GM23248 (cell line): ENCODE data around the gene LILRB2. TPM values are rescaled to one million over a fixed set of nuclear protein-coding genes. Genes with fewer than 3 reads are reported as not detected.
"Not testable (repeated sequence)": the region's sequence is repeated elsewhere in the genome, so short reads cannot be mapped to it uniquely, and the experiment has no call there.

Experiments used
- DNase-seq: peaks from one replicate; pipeline ENCODE4 v3.0.0-alpha.2; 2015
- H2AFZ ChIP-seq: fragments of 200-600 bp; sonication (generic); 2 replicates; pipeline ENCODE4 v1.6.1; 2016; ENCODE audit warnings: antibody characterized with exemption
- H3F3A ChIP-seq: fragments of 200-600 bp; sonication (generic); 2 replicates; pipeline ENCODE4 v1.6.1; 2016; ENCODE audit warnings: mild to moderate bottlenecking, antibody characterized with exemption, mixed run types; ENCODE audit not compliant: insufficient read depth
- H3K27ac ChIP-seq: fragments of 200-600 bp; sonication (generic); 2 replicates; pipeline ENCODE4 v1.5.1; 2016; ENCODE audit warnings: mild to moderate bottlenecking
- H3K27me3 ChIP-seq: fragments of 200-600 bp; sonication (generic); replicated peaks from 2 replicates; pipeline ENCODE4 v1.6.1; 2016; ENCODE audit warnings: mild to moderate bottlenecking; ENCODE audit not compliant: insufficient read depth
- H3K36me3 ChIP-seq: fragments of 200-600 bp; sonication (generic); 2 replicates; pipeline ENCODE4 v1.6.1; 2016; ENCODE audit warnings: low read depth, mild to moderate bottlenecking
- H3K4me1 ChIP-seq: fragments of 200-600 bp; sonication (generic); 2 replicates; pipeline ENCODE4 v1.6.1; 2016; ENCODE audit warnings: mild to moderate bottlenecking; ENCODE audit not compliant: insufficient read depth
- H3K4me2 ChIP-seq: fragments of 200-600 bp; sonication (generic); one replicate; pipeline ENCODE4 v1.6.1; 2016; ENCODE audit warnings: mild to moderate bottlenecking; ENCODE audit not compliant: unreplicated experiment
- H3K4me3 ChIP-seq: fragments of 200-600 bp; sonication (generic); 2 replicates; pipeline ENCODE4 v1.5.1; 2016; ENCODE audit warnings: mild to moderate bottlenecking
- H3K79me2 ChIP-seq: fragments of 200-600 bp; sonication (generic); 2 replicates; pipeline ENCODE4 v1.6.1; 2016; ENCODE audit warnings: mild to moderate bottlenecking; ENCODE audit not compliant: insufficient read depth
- H3K9ac ChIP-seq: fragments of 200-600 bp; sonication (generic); 2 replicates; pipeline ENCODE4 v1.6.1; 2016; ENCODE audit warnings: mild to moderate bottlenecking
- H3K9me2 ChIP-seq: fragments of 200-600 bp; sonication (generic); 2 replicates; pipeline ENCODE4 v1.6.1; 2016; ENCODE audit warnings: mixed run types, mild to moderate bottlenecking, moderate library complexity; ENCODE audit not compliant: insufficient read depth
- H3K9me3 ChIP-seq: fragments of 200-600 bp; sonication (generic); one replicate; pipeline ENCODE4 v1.6.1; 2017; ENCODE audit warnings: low read depth
- H4K20me1 ChIP-seq: fragments of 200-600 bp; sonication (generic); 2 replicates; pipeline ENCODE4 v1.6.0; 2016; ENCODE audit not compliant: insufficient read depth
- EZH2 ChIP-seq: fragments of 200-600 bp; sonication (generic); IDR thresholded peaks from 2 replicates; pipeline ENCODE4 v1.6.1; 2018; ENCODE audit warnings: antibody characterized with exemption, mild to moderate bottlenecking; ENCODE audit not compliant: insufficient read depth, poor library complexity, severe bottlenecking
- EZH2phosphoT487 ChIP-seq: fragments of 200-600 bp; sonication (generic); IDR thresholded peaks from 2 replicates; pipeline ENCODE4 v1.6.1; 2018; ENCODE audit warnings: antibody characterized with exemption, moderate library complexity, mild to moderate bottlenecking, low read depth; ENCODE audit not compliant: insufficient read depth
- WGBS, 2 experiments: methylation state at CpG; one replicate each; pipeline ENCODE4 v1.1.6; 2015 to 2017; ENCODE audit warnings: low lambda C conversion rate in 2 of 2, low coverage in 1 of 2; ENCODE audit errors: missing lambda C conversion rate in 2 of 2; 5-methylcytosine and 5-hydroxymethylcytosine counted together
- in situ Hi-C: fragments of 300-500 bp; cut with MboI; formaldehyde crosslinking; loops from 2 replicates; pipeline ENCODE4 v1.15.0; 2020
- polyA plus RNA-seq: library from polyadenylated mRNA; unstranded; fragments of >200 nt; fragmentation: Nextera tagmentation; extraction: Ambion mirVana; gene quantifications from 2 replicates; pipeline ENCODE4 v1.2.1, GENCODE V29; 2016
- total RNA-seq: library from RNA; depleted of rRNA; stranded (reverse); fragments of >200 nt; shearing (Covaris generic); gene quantifications from 2 replicates; pipeline ENCODE4 v1.2.3, GENCODE V29; 2014

Gene LILRB2
- total and polyA plus RNA-seq, 2 experiments from 2014 or later = not detected

- H3K4me3 ChIP-seq, H3F3A ChIP-seq, DNase-seq, in situ Hi-C loops, H4K20me1 ChIP-seq, H3K9me2 ChIP-seq, H3K27me3 ChIP-seq, H3K79me2 ChIP-seq, H3K9ac ChIP-seq, H3K4me2 ChIP-seq, H3K9me3 ChIP-seq, H2AFZ ChIP-seq, H3K36me3 ChIP-seq, H3K27ac ChIP-seq, H3K4me1 ChIP-seq: not testable (repeated sequence)
- 36 to 38% methylated on average over 14 of the region's 21 CpGs for WGBS, 2 experiments
Measured at GRCh38 chr19:54239491-54240371, 41.2 kb downstream of the LILRB2 start.

DNA sequence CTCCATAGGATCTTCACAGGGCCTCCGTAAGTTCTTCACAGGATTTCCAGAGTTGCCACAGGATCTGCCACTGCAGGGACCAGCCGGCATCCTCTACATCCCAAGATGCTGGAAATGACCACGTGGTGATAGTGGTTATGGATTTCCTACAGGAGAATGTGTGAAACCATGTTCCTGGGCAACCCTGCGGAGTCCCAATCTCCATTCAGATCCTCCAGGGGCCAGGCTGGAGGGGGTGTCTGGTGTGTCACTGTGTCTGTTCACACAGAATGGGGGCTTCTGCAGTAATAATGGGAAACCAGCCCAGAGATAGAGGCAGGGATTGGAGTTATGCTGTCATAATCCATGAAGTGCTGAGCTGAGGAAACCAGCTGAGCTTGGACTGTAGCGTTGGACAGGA is 47.0 kb downstream of the LILRB2 start:
- H3K9me3 ChIP-seq = no peaks in the 10 kb centered on the region
- no peaks in the 10 kb centered on the region for H3K9me2 ChIP-seq
- no peak overlapping the region for H3K27ac ChIP-seq
- no peaks in the 10 kb centered on the region for H4K20me1 ChIP-seq
- H3K27me3 ChIP-seq = peaks cover 10% of the 10 kb centered on the region
- no peaks in the 10 kb centered on the region for H3K4me1 ChIP-seq
- no peaks in the 10 kb centered on the region for H3K36me3 ChIP-seq
- H3K79me2 ChIP-seq = no peaks in the 10 kb centered on the region
- no peak overlapping the region for H2AFZ ChIP-seq
- in situ Hi-C loops = no loop called here
- H3K9ac ChIP-seq = no peak overlapping the region
- H3K4me2 ChIP-seq = no peak overlapping the region
- no peaks in the 10 kb centered on the region for H3F3A ChIP-seq
- TF ChIP-seq EZH2 = no peak
- no peak for TF ChIP-seq EZH2phosphoT487
- no peak overlapping the region for H3K4me3 ChIP-seq
- 38 to 43% methylated on average over 5 of the region's 5 CpGs for WGBS, 2 experiments
- DNase-seq = no peak

- 10 to 15% methylated on average over 21 of the region's 21 CpGs for WGBS, 2 experiments
- DNase-seq = peak; percentile 86
- no peaks in the 10 kb centered on the region for H3F3A ChIP-seq
Measured at GRCh38 chr19:54231077-54231931, 49.6 kb downstream of the LILRB2 start.

GRCh38 chr19:54230031-54230430 is 50.9 kb downstream of the LILRB2 start:
- peaks cover 11% of the 10 kb centered on the region for H3K27me3 ChIP-seq
- H3K36me3 ChIP-seq = no peaks in the 10 kb centered on the region
- H3K27ac ChIP-seq = no peak overlapping the region
- H4K20me1 ChIP-seq = no peaks in the 10 kb centered on the region
- no peak overlapping the region for H2AFZ ChIP-seq
- H3K4me3 ChIP-seq = no peak overlapping the region
- H3K9ac ChIP-seq = no peak overlapping the region
- 65 to 69% methylated on average over 7 of the region's 7 CpGs for WGBS, 2 experiments
- no peak for DNase-seq
- H3K9me2 ChIP-seq = no peaks in the 10 kb centered on the region
- in situ Hi-C loops = no loop called here
- no peaks in the 10 kb centered on the region for H3K4me1 ChIP-seq
- no peaks in the 10 kb centered on the region for H3K79me2 ChIP-seq
- H3F3A ChIP-seq = no peaks in the 10 kb centered on the region
- no peaks in the 10 kb centered on the region for H3K9me3 ChIP-seq
- TF ChIP-seq EZH2phosphoT487 = no peak
- TF ChIP-seq EZH2 = no peak
- no peak overlapping the region for H3K4me2 ChIP-seq

More at GRCh38 chr19:54231077-54231931, 49.6 kb downstream of the LILRB2 start:
- Histone ChIP-seq H3K9ac (no peak overlapping the region), H3K79me2 (no peaks in the 10 kb centered on the region), H3K9me3 (no peaks in the 10 kb centered on the region), H3K4me2 (no peak overlapping the region), H3K9me2 (no peaks in the 10 kb centered on the region), H3K27ac (no peak overlapping the region), H2AFZ (no peak overlapping the region), H3K27me3 (peaks cover 12% of the 10 kb centered on the region), H3K36me3 (no peaks in the 10 kb centered on the region), H3K4me1 (no peaks in the 10 kb centered on the region), H4K20me1 (no peaks in the 10 kb centered on the region), H3K4me3 (no peak overlapping the region)
- in situ Hi-C loops = no loop called here
- no peak for TF ChIP-seq EZH2
- no peak for TF ChIP-seq EZH2phosphoT487
